ENCODE measurements around the gene THEM5.

THEM5 gene

GRCh38 chr1:151817353-151817730 is 36.2 kb downstream of the THEM5 start:
- DNase-seq, result no peak

GRCh38 chr1:151816548-151817352 is 36.8 kb downstream of the THEM5 start:
- DNase-seq, result no peak

GRCh38 chr1:151815716-151816327 is 37.7 kb downstream of the THEM5 start:
- peak; percentile 55 for DNase-seq

GRCh38 chr1:151814971-151815545 is 38.5 kb downstream of the THEM5 start:
- no peak for DNase-seq

- no peak for DNase-seq
These were observed 39.1 kb downstream of the THEM5 start for GRCh38 chr1:151814426-151814825.

- DNase-seq, result no peak
These were observed 40.1 kb downstream of the THEM5 start for GRCh38 chr1:151813271-151813977.

DNA sequence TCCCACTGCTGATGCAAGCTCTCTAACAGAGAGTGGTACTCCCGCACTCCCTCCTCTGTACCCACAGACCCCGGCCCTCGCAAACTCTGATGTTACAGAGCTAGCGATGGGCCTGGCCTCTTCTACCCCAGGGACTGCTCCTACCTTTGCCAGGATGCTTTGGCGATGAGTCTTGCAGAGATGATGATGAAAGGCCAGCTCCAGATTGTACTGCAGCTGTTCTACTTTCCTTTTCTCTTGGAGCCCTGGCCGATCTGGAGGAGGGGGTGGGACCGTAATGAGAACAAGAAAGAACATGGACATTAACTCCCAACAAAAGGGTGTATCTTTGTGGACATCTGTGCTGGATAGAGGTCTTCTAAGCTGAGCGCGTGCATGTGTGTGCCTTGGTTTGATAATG is 42.3 kb downstream of the THEM5 start:
- no peak for DNase-seq

DNA sequence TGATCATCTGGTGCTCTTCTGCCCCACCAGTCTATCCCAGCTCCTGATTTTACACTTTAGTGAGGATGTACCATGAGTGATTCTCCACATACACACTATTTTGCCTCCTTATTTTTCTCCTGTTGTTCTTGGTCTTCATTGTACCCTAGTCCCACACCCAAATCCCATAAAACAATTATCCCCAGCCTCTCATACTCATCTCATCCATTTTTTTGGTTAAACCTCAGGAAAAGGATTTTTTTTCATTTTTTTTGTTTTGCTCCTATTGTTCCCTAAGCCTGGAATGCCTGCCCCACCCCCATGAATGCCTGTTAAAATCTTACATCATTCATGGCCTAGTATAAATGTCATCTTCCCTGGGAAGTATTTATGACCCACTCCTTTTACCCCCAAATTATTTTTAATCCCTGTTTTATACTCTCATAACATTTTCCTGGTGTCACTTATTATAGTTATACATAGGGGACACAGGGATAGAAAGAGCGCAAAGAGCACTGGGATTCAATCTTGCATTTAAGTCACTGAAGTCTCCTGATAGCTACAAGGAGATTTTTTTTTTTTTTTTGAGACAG is 43.4 kb downstream of the THEM5 start:
- no peak for DNase-seq

DNA sequence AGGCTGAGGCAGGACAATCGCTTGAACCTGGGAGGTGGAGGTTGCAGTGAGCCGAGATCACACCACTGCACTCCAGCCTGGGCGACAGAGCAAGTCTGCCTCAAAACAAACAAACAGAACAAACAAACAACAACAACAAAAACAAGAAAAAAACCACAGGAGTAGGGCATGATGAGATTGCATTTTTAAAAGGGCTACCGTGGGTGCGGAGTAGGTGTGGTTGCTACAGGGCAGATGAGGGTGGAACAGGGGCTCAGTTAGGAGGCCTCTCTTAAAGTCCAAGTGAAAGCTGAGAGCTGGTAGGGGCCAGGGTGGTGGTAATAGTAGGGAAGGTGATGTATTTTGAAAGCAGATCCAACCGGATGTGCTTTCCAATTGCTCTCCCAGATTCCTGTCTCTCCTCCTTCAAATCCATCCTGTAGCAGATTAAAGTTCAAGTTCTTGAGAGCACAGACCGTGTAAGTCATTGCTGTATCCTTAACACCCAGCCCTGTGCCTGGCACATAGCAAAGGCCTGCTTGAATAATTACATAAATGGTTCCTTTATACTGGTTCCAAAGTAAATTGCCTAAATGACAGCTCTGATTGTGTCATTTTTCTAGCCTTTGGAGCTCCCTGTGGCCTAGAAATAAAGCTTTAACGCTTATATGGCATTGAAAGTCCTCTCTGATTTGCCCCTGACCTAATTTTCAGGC is 44.1 kb downstream of the THEM5 start:
- DNase-seq, result no peak

DNA sequence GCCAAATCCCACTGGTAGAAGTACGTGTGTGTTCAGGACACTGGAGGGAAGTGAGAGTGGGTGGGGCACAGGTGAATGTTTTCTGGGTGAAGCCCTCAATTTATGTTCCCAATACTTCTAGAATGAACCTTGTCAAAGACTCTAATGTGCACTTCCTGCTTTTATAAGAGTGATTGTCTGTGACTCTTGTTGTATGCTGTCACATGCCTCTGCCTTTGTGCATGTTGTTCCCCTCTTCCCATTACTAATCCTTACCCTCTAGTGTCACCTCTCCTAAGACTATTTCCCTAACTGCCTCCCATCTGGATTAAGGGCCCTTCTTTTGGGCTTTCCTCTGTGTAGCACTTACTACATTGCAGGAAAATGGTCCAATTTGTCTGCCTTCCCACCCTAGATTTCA is 45.7 kb downstream of the THEM5 start:
- no peak for DNase-seq

DNA sequence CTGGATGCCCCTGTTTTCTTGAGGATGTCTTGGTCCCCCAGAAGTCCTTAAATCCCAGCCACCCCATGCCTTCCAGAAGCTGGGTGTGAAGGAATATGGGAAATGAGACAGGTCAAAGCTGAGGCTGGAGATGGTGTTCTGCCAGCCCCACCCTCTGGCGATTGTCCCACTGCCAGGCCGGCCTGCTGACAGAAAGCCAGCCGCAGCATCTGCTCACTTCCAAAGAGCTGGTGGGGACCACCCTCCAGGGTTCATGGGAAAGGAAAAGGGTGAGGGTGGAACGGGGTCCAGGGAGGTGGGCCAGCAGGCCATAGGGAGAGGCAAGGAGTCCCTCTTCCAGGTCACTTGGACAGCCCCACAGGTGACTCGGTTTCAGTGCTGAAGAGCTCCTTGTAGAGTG is 46.4 kb downstream of the THEM5 start:
- DNase-seq, result no peak

DNA sequence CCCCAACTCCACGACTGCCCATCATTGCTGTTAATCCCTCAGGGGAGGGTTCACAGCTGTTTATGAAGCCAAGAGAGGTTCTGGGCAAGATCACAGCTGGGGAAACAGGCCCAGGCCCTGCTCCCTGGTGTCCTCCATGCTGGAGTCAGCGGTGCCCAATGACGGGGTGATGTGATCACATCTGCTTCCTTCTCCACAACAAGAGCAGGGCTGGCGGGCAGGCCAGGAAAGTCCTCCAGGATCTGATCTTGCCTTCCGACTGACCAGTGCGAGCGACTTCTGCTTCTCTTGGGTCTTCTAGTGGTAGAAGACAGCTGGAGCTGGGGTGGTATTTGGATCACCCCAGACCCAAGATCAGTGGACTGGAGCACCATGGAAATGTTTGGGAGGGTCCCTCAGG is 47.3 kb downstream of the THEM5 start:
- no peak for DNase-seq

DNA sequence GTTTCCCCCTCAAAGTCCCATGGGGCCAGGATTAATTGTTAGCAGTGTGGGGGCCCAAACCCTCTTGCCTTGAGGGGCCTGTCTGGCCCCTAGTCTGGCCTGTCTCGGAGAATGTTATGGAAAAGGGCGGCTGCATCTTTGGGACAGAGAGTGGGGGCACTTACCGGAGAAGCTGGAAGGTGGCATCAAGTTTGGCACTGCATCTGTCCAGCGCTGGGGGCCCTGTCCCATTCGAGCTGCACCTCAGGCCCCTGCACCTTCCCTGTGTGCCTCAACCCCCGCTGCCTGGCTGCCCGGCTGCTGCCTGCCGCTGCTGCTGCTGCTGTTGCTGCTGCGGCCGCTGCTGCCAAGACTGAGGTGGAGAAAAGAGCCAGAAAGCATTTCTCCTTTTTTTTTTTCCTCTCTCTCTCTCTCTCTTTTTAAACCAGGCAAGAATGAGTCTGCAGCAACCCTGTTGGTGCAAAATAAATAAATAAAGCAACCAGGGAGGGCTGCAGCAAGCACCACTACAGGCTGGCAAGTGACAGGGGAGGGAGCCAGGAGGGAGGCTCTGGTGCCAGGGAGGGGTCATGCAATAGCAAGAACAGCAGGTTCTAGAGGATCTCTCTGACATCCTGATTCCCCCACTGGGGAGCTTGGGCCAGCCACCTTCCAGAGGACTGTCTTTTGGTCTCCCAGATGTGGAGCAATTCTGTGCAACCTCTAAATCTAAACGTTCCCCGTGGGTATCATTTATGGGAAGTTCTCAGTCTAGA is 48.3 kb downstream of the THEM5 start, which contains the start of gene LINGO4:
LINGO4 (minus strand) TSS at position 354 of the 755 bp plus-strand sequence. CDS start 2,715 bp downstream, outside the sequence.
- DNase-seq, result no peak

DNA sequence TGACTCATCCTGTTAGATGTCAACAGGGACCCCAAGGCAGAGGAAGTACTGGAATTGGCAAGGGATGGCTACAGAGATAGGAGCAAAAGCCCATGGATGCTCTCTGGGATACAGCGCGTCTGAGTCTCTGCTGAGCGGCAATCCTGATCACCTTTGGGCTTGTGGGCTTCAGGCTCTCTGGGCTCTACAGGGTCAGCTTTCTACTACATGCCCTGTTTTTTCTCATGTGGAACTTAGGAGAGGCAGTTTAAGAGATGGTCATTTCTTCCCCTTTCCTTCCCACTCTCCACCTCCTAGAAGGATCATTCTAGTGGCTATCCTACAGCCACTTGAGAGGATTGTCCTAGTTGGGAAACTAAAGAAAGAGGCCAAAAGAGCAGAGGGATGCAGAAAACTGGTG is 49.6 kb downstream of the THEM5 start:
- no peak for DNase-seq

GRCh38 chr1:151803164-151803563 is 50.3 kb downstream of the THEM5 start:
- DNase-seq, result no peak

DNA sequence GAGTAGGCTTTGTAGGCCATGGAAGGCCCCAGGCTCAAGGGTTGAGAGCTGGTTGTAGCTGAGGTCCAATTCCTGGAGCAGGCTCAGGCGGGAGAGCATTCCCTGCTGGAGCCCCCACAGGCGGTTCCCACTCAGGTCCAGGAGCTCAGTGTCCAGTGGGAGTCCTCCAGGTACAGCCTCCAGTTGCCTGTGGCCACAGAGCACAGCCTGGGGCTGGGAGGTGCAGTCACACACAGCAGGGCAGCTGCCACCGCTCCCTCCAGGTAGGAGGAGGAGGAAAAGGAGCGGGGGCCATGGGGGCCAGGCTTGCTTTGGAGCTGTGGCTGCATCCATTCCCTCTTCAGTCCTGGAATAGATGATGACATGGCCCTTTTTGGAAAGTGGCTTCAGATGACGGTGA is 51.1 kb downstream of the THEM5 start:
- no peak for DNase-seq

DNA sequence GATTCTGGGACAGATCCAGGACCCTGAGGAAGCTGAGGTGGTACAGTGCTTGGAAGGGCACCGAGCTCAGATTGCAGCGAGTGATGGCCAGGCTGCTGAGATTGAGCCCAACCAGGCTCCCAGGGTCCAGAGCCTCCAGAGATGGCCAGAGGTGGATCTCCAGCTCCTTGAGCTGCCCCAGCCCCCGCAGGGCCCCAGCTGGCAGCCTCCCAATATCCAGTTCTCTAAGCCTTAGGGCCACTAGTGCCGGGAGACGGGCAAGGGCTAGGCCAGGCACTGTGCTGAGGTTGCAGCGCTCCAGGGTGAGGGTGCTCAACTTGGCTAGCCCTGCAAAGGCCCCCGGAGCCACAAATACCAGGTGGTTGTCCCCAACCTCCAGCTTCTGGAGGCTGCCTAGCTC is 51.7 kb downstream of the THEM5 start:
- no peak for DNase-seq

- no peak for DNase-seq
These were observed 52.1 kb downstream of the THEM5 start for GRCh38 chr1:151801310-151801820.

DNA sequence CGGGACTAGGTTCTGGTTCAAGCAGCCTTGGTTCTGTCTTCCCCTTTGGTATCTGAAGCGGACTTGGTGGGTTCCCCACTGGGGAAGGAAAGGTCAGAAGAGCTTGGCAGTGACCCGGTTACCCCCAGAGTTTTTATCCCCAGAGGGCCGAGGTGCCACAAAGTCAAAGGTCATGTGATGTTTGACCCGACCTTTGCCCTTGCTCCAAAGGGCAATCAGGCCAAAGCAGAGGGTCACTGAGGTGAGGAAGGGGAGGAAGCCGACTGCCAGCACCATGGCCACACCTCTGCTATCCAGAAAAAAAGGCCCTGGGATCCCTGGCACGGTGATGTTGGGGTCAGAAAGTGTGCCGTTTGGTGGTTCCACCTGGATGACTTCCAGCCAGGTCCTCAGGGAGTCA is 52.7 kb downstream of the THEM5 start:
- no peak for DNase-seq

DNA sequence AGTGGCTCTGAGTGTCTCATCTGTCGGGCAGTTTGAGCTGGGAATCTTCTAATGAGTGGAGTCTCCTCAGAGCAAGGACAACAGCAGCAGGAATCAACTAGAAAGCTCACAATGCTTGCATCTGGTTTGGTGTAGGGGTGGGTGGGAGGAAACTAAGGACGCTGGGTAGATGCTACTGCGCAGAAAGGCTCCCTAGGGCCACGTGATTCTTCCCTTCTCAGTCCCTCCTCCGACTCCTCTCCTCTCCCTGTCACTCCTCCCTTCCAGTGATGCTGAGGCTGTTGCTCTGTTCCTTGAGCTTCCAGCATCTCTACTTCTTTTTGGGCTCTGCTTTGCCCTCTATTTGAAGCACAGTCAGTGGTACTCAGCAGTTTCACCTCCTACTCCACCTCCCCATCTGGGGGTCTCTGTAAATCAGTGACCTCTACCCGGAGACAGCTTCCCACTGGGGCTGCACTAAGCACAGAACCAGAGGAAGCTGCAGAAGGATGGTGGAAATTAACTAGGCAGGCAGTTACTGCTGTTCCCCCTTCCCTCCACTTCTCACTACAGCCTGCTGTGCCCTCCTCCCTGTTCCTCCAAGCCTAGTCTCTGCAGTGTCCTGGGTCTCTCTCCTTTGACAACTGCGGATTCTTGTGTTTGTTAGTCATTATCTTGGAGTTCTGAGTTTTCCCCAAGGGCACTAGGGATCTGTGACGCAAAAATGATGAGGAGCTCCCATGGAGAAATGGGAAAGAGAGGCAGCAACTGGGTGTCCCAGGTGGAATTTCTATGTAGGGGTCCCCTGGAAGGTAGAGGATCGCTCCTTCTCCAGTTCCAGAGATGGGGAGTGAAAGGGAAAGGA is 54.1 kb downstream of the THEM5 start:
- no peak for DNase-seq

- DNase-seq, result no peak
These were observed 54.9 kb downstream of the THEM5 start for GRCh38 chr1:151798571-151798970.

Measured in T-helper 9 cell (primary cell).